Heart left ventricle (tissue), 16 donors: ENCODE results near the gene PLEKHG4. TPM values are rescaled to one million over a fixed set of nuclear protein-coding genes. Genes with fewer than 3 reads are reported as not detected.

Experiments used
- ATAC-seq, 4 donors: fragments of 200-7000 bp; cut with Tn5 transposase; one replicate each; pipeline ENCODE4 v1.9.1; 2020 to 2022; ENCODE audit warnings: moderate library complexity in 4 of 4, mild to moderate bottlenecking in 3 of 4, moderate number of reproducible peaks in 1 of 4
- DNase-seq, 5 donors: peaks; one replicate each; pipeline ENCODE4 v3.0.0-alpha.2; 2020
- H3K27ac ChIP-seq, 12 donors: fragments of 200-600 bp; sonication (generic) in 4 of 12; one replicate each; pipeline versions ENCODE4 v1.5.0 to v1.8.0; 2016 to 2022; ENCODE audit warnings: mild to moderate bottlenecking in 2 of 12
- H3K27me3 ChIP-seq, 9 donors: fragments of 200-600 bp; sonication (generic) in 2 of 9; one replicate each; pipeline versions ENCODE4 v1.5.1 to v1.8.0; 2016 to 2022; ENCODE audit warnings: mild to moderate bottlenecking in 3 of 9
- H3K36me3 ChIP-seq, 9 donors: fragments of 200-600 bp; sonication (generic) in 2 of 9; one replicate each; pipeline versions ENCODE4 v1.5.0 to v1.8.0; 2018 to 2022; ENCODE audit warnings: mild to moderate bottlenecking in 2 of 9
- H3K4me1 ChIP-seq, 12 donors: fragments of 200-600 bp; sonication (generic) in 4 of 12; one replicate each; pipeline versions ENCODE4 v1.5.0 to v1.8.0; 2016 to 2022; ENCODE audit warnings: mild to moderate bottlenecking in 3 of 12
- H3K4me3 ChIP-seq, 12 donors: fragments of 200-600 bp; sonication (generic) in 4 of 12; one replicate each; pipeline versions ENCODE4 v1.5.0 to v1.8.0; 2017 to 2022; ENCODE audit warnings: mild to moderate bottlenecking in 9 of 12, moderate library complexity in 4 of 12
- H3K9me3 ChIP-seq, 12 donors: fragments of 200-600 bp; sonication (generic) in 4 of 12; one replicate each; pipeline versions ENCODE4 v1.5.0 to v1.8.0; 2016 to 2022; ENCODE audit warnings: mild to moderate bottlenecking in 1 of 12
- POLR2A ChIP-seq, 2 donors: fragments of 450-650 bp; IDR thresholded peaks; one replicate each; pipeline ENCODE4 v1.6.1; 2017; ENCODE audit warnings: antibody characterized with exemption in 2 of 2, mild to moderate bottlenecking in 2 of 2, moderate library complexity in 2 of 2
- WGBS, 4 donors: extraction: QIAGEN DNeasy Blood & Tissue Kit in 2 of 4; methylation state at CpG; one replicate each; pipeline versions ENCODE4 v1.1.5 to v1.1.7; 2013 to 2018; 5-methylcytosine and 5-hydroxymethylcytosine counted together
- intact Hi-C, 10 donors: fragments of 100-400 bp; cut with DNase I; formaldehyde crosslinking; loops; one replicate each; pipeline versions ENCODE4 v1.11.1 to v1.14.2; 2022
- polyA plus RNA-seq, 2 donors: library from polyadenylated mRNA; stranded (reverse); fragments of 200-250 nt; gene quantifications; one replicate each; pipeline ENCODE4 v1.2.3, GENCODE V29; 2013
- total RNA-seq, 9 donors: library from RNA; depleted of rRNA in 2 of 9; stranded (reverse); fragments of >200 nt in 2 of 9; fragmentation: NEBNext Ultra II Directional in 3 of 9; extraction: Animal tissue kit (Norgen Biotek cat#: 25700) in 3 of 9; gene quantifications; one replicate each; pipeline versions ENCODE4 v1.1.0 to v1.2.4, GENCODE V29; 2016 to 2023
- TF ChIP-seq, protein P1 (sequence below), 12 donors: fragments of 200-600 bp; sonication (generic) in 4 of 12; IDR thresholded peaks; one replicate each; pipeline versions ENCODE4 v1.5.0 to v1.8.0; 2018 to 2022; ENCODE audit warnings: antibody characterized with exemption in 12 of 12, mild to moderate bottlenecking in 5 of 12
- donor health status: ischemic (EF 13 %, LVEDD 7.1; RV severe dilation, severe dysfunction).
- donor health status: healthy with polysubstance abuse.
- donor health status: DM: no; HTN: yes; CAD: no.
- donor health status: DM: no; HTN: no; CAD: no.
- donor health status: ischemic (EF 25% LVEDD 6.9; RV normal size, moderate dysfunction).
- donor health status: ischemic (EF 25% LVEDD 5.7; RV mildly dilated, moderate dysfunction).
- donor health status: healthy.
- donor health status: DM: yes; HTN: yes; CAD: no.
- donor health status: ischemic (EF 35%, LVEDD 5.7; RV mildly dilated, moderate dysfunction).
- donor health status: nonischemic (EF 11% LVEDD 7.7; RV severe dilation, severe dysfunction).
- donor health status: DM: yes; HTN: yes; CAD: no.
- donor health status: PGD.
- donor health status: ischemic (EF 29% LVEDD 5.4; RV normal size, mild dysfunction).
- donor health status: nonischemic (EF 23%, LVEDD 6.1; RV moderate dilation, normal function).

The PLEKHG4 gene
- total and polyA plus RNA-seq, 11 donors: 0.44 to 4.0 (median 1.2) TPM

DNA sequence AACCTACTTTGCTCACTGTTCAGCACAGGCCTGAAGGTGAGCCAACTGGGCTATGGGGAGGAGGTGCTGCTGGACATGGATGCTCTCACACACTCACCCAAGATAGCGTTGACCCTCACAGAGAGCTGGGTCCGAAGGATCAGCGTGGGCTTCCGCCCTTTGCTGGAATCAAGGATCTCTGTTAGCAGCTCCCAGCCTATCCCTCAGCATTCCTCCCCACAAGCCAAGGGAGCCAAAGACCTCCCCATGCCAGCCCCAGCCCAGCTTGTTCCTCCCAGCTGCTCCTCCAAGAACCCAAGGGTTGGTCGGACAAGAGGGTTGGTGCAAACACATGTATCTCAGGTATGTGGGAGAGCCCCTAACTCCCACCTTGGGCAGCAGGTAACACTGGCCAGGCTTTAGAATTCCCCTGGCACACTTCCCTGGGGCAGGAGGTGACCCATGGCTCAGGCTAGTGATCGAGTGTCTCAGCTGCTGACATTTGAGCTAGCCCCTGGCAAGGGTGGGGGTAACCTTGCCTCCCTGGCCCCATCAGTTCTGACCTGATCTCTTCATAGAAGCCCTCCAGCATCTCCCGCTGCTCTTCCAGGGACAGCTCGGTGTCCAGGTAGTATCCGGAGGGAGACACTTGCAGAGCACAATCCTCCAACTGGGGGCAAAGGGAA lies 40.4 kb upstream of the PLEKHG4 start:
- WGBS, 4 donors: 88 to 93% (median 92%) methylated on average over 8 to 9 of the region's 9 CpGs
- ATAC-seq: no peak
- Histone ChIP-seq H3K4me1 (peaks cover 25 to 44% (median 39%) of the 10 kb centered on the region in 12 donors), H3K27me3 (no peaks in the 10 kb centered on the region), H3K27ac (no peak overlapping the region), H3K4me3 (no peak overlapping the region), H3K9me3 (no peaks in the 10 kb centered on the region), H3K36me3 (peaks cover 0 to 64% (median 58%) of the 10 kb centered on the region in 9 donors)
- peak in 1 of 5 donors; percentile 15 for DNase-seq
- no peak for TF ChIP-seq POLR2A (IDR thresholded peaks at IDR 0.05)
- intact Hi-C loops: loop anchor here in 1 of 10 donors (10.0 kb wide), 1 partner anchor 786 kb away; the partner anchor contains the start of genes DDX28 and DUS2

DNA sequence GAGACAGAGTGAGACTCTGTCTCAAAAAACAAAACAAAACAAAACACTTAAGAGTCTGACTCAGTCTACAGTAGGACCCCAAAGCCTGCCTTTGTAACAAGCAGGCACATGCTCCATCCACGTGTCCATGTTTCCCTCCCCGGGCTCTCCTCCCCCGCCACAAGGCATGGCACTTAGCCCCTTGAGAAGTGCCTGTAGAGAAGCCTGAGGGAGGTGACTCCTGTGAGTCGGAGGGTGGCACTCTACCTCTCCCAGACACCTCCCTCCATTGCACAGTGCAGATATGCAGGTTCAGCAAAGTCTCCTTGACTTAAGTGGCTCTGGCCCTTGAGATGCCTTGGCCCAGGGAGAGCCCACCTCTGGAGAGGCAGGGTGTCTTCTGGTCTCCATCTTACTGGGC lies 38.8 kb upstream of the PLEKHG4 start:
- TF ChIP-seq, protein P1, sequence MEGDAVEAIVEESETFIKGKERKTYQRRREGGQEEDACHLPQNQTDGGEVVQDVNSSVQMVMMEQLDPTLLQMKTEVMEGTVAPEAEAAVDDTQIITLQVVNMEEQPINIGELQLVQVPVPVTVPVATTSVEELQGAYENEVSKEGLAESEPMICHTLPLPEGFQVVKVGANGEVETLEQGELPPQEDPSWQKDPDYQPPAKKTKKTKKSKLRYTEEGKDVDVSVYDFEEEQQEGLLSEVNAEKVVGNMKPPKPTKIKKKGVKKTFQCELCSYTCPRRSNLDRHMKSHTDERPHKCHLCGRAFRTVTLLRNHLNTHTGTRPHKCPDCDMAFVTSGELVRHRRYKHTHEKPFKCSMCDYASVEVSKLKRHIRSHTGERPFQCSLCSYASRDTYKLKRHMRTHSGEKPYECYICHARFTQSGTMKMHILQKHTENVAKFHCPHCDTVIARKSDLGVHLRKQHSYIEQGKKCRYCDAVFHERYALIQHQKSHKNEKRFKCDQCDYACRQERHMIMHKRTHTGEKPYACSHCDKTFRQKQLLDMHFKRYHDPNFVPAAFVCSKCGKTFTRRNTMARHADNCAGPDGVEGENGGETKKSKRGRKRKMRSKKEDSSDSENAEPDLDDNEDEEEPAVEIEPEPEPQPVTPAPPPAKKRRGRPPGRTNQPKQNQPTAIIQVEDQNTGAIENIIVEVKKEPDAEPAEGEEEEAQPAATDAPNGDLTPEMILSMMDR (IDR thresholded peaks at IDR 0.05): no peak
- TF ChIP-seq POLR2A (IDR thresholded peaks at IDR 0.05): no peak
- intact Hi-C loops: no loop called here
- 54 to 82% (median 74%) methylated on average over 4 of the region's 4 CpGs for WGBS, 4 donors
- Histone ChIP-seq H3K4me1 (peaks cover 35 to 59% (median 54%) of the 10 kb centered on the region in 12 donors), H3K9me3 (no peaks in the 10 kb centered on the region), H3K36me3 (peaks cover 0 to 49% (median 42%) of the 10 kb centered on the region in 9 donors), H3K4me3 (no peak overlapping the region), H3K27me3 (no peaks in the 10 kb centered on the region), H3K27ac (peak overlapping the region; percentile 76 to 100 (median 94))
- DNase-seq (peak in 2 of 5 donors; percentile 28 to 33), ATAC-seq (no peak)

DNA sequence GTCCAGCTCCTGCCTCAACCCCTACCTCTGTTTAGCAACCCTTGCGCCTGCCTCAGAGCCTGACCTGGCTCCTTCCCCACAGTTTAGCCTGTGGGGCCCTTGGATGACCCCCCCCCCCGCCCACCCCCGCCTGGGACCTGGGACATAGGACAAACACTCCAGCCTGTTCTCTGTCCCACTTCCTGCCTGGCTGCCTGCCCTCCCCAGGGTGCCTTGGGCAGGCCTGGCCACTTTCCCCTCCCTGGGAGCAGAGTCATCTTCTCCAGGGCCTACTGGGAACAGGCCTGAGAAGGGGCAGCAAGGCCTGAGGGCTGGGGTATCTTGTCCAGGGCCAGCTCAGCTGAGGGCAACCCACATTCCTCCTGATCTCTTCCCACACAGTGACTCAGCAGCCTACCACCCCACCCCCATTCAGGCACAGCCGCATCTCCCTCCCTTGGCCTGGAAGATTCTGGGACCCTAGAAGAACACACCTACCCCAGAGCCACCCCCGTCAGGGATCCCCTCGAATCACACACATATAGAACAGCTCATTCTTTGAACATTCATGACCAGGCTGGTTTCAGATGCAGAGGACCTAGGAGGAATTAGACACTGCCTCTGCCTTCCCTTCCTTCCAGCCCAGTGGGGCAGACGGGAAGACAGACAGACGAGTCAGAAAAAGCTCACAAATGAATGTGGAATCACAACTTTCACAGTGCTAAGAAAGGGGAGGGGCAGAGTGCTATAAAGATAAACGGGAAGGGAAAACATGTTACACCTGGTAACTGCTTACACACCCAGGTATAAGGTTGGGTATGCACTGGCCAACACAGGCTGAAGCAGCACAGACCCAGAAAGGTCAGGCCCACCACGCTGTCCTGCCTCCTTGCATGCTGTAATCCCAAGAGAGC lies 38.1 kb upstream of the PLEKHG4 start:
- H3K36me3 ChIP-seq: peaks cover 0 to 41% (median 34%) of the 10 kb centered on the region in 9 donors
- WGBS, 4 donors: 43 to 59% (median 50%) methylated on average over 9 to 10 of the region's 10 CpGs
- peaks cover 35 to 67% (median 59%) of the 10 kb centered on the region in 12 donors for H3K4me1 ChIP-seq
- DNase-seq (peak; percentile 74 to 89 (median 86)), ATAC-seq (peak; percentile 44 to 56 (median 47))
- H3K4me3 ChIP-seq: no peak overlapping the region
- H3K9me3 ChIP-seq: no peaks in the 10 kb centered on the region
- TF ChIP-seq POLR2A (IDR thresholded peaks at IDR 0.05): no peak
- TF ChIP-seq, protein P1 (IDR thresholded peaks at IDR 0.05): no peak
- H3K27ac ChIP-seq: peak overlapping the region; percentile 76 to 100 (median 94)
- H3K27me3 ChIP-seq: no peaks in the 10 kb centered on the region
- intact Hi-C loops: no loop called here

DNA sequence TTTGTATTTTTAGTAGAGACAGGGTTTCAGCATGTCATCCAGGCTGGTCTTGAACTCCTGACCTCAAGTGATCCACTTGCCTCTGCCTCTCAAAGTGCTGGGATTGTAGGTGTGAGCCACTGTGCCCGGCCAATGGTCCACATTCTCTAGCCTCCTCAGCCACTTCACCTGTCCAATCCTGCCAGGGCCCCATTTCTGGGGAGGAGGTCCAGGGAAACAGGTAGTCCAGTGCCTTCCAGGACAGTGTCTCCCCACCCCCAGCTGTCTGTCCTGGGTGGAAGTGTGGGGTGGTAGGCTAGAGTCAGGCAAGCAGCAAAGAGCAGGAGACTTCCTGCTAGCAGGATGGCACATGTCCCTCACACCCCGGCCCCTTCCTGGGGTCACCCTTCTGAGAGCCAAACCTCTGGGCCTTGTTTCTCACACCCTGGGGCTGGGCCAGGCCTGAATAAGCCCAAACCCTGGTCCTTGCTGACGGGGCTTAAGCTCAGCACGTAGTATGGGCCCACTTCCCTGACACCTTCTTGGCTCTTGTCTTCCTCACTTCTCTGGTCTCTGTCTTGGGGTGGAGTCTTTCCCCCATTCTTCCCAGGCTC lies 37.1 kb upstream of the PLEKHG4 start:
- TF ChIP-seq, protein P1 (IDR thresholded peaks at IDR 0.05): no peak
- TF ChIP-seq POLR2A (IDR thresholded peaks at IDR 0.05): no peak
- intact Hi-C loops: no loop called here
- H3K36me3 ChIP-seq: peaks cover 0 to 33% (median 25%) of the 10 kb centered on the region in 9 donors
- no peaks in the 10 kb centered on the region for H3K9me3 ChIP-seq
- DNase-seq: peak in 3 of 5 donors; percentile 31 to 60 (median 42)
- no peaks in the 10 kb centered on the region for H3K27me3 ChIP-seq
- peaks cover 35 to 73% (median 59%) of the 10 kb centered on the region in 12 donors for H3K4me1 ChIP-seq
- H3K27ac ChIP-seq: peak overlapping the region; percentile 76 to 100 (median 94)
- H3K4me3 ChIP-seq: no peak overlapping the region
- 51 to 68% (median 57%) methylated on average over 4 of the region's 4 CpGs for WGBS, 4 donors
- ATAC-seq: no peak
